HL-60/S4 (cell line): ENCODE measurements around the gene PHPT1.
"Not testable (repeated sequence)": the region's sequence is repeated elsewhere in the genome, so short reads cannot be mapped to it uniquely, and the experiment has no call there.

Source experiments
- in situ Hi-C: fragments of 300-500 bp; cut with MboI; formaldehyde crosslinking; loops from 2 replicates; pipeline ENCODE4 v1.14.3; 2022; ENCODE audit warnings: low sequenced_read_pairs

The PHPT1 gene

DNA sequence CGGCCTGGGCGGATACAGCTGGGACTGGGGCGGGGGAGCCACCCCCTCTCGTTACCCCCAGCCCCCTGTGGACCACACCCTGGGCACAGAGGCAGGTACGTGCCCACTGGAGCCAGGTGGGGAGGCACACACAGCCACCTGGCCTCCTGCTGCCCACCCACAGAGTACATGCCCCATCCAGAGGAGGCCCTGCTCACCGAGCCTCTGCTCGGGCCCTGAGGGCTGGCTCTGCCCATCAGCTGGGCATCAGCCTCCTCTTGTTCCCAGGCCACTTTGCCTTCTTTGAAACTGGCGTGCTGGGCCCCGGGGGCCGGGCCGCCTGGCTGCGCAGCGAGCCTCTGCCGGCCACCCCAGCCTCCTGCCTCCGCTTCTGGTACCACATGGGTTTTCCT, 9.2 kb downstream of the PHPT1 start:
- in situ Hi-C loops, result no loop called here

DNA sequence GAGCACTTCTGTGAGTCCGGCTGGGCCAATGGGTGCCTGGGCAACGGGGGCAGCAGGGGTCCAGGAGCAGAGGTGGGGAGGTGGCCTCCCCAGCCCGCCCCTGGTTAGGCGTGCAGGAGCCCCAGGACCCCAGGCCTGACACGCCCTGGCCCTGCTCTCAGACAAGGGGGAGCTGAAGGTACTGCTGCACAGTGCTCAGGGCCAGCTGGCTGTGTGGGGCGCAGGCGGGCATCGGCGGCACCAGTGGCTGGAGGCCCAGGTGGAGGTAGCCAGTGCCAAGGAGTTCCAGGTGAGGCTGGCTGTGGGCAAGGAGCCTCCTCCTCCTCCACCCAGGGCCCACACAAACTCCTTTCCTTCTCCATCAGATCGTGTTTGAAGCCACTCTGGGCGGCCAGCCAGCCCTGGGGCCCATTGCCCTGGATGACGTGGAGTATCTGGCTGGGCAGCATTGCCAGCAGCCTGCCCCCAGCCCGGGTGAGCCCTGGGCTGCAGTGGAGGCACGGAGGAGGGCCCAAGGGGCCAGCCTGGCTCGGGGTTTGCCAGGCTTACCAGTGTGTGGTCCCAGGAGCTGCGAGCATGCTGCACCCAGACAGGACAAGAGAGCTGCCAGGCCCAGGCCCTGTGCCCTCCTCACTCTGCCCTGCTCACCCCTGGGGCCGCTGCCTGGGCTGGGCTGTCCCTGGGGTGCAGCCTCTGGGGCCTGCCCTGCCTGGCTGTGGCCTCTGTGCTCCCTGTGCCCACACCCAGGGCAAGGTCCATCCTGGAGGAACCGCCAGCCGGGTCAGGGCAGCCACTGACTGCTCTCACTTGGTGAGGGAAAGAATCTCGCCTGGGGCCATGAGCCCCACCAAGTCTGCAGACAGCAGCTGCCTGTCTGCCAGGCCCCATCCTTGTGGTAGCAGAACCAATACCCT, 9.9 kb downstream of the PHPT1 start:
- in situ Hi-C loops, result no loop called here

DNA sequence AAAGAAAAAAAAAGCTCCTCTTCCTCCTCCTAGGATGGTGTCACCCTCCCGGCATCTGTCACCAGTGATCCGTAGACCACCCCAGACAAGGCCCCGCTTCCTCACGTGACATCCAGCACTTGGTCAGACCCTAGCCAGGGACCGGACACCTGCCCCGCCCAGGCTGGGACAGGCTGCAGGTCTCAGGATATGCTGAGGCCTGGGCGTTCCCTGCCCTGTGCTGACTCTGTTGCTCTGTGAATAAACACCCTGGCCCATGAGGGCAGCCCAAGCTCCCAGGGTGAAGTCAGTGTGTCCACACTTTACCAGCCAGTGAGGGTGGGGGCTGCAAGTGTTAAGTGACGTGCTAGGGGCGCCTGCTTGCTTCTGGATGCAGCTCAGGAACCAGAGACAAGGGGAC, 11.3 kb downstream of the PHPT1 start:
- in situ Hi-C loops, result no loop called here

DNA sequence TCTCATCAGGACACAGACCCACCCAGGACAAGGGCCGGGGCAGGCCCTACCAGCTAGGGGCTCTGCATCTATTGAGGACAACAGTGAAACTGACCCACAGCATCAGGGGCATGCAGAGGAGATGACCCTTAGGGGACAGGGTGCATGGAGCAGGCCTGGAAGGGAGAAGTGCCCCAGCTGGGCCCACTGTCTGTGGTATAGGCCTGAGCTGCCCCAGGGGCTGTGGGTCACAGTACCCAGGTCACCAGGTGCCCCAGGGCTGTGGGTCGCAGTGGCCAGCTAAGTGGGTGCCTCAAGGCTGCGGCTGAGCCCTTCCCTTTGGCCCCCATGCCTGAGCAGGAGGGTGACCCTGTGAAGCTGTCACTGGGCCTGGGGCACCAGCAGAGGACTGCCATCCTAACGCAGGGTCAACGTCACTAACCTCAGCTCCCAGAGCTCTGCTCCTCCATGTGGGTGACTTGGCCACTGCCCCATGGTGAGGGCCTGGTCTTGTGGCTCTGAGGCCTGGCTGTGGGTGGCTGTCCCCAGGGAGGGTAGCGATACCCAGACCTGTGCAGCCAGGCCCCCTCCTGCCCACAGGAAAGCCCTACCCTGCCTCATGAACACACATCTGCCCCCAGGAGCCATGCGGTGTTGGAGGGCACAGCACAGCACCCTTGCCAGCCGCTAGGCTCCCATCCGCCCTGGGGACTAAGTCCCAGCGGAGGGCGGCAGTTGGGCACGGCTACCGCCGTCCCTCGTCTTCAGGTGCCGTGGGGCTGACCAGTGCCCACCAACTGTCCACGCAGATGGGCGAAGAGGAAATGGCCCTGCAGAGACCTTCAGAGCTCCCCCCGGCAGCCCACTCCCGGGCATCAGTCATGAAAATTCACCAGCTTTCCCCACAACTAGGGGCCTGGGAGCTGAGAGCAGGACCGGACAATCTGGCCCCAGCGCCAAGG, 12.0 kb downstream of the PHPT1 start:
- in situ Hi-C loops, result no loop called here

DNA sequence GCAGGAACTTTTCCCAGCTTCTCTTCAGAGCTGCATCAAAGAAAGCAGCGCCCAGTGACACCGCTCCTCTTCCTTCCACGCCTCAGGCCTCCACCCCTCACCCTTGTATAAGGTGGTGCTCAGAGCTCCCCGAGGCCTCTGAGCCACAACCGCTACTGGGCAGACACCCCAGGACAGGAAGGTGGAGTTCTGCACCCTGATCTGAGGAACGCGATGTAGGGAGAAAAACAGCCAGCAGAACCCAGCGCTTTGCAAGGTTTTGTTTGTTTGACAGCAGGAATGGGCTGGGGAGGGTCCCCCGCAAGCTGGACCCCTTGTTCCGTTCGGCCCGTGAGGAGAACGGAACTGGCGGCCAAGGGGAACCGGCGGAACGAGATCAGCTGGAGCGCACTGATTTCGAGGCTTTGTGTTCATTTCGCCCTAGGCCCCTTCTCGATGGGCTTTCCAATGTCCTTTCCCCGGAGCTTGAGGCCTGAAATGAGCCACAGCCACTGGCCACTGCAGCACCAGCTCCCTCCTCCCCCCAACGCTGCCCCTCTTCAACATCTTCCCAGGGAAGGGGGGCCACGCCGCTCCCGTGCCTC, 12.8 kb downstream of the PHPT1 start:
- in situ Hi-C loops, result no loop called here

DNA sequence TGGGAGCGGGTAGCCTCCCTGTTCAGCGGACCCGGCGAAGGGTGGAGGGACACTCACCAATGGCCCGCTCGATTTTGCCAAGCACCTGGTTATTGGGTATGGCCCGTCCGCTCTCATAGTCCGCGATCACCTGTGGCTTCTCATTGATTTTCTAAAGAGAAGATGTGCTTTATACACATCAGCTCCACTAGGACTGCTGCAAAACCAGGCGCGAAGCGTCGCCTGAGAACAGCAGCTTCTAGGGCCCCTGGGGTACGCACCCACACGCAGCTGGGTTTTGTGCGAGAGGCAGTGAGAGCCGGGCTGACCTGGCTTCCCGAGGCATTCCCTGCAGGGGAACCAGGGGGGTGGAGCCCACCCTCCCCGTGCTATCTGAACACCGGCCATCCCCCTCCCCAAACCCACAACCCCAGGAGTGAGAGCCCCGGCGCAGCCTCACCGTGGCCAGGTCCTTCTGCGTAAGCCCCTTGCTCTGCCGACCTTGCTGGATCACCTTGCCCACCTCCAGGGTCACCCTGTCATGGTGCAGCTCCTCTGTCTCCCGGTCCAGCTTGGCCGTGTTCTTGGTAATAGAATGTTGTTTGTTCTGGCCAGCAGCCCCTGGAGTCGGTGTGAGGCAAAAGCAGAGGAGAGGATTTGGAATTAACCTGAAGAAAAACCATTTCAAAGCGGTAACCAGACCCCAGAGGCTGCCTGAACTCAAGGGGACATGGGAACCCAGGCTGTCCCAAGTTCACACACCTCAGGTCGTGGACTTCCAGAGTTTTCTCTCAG, 13.8 kb downstream of the PHPT1 start:
- in situ Hi-C loops, result no loop called here

DNA sequence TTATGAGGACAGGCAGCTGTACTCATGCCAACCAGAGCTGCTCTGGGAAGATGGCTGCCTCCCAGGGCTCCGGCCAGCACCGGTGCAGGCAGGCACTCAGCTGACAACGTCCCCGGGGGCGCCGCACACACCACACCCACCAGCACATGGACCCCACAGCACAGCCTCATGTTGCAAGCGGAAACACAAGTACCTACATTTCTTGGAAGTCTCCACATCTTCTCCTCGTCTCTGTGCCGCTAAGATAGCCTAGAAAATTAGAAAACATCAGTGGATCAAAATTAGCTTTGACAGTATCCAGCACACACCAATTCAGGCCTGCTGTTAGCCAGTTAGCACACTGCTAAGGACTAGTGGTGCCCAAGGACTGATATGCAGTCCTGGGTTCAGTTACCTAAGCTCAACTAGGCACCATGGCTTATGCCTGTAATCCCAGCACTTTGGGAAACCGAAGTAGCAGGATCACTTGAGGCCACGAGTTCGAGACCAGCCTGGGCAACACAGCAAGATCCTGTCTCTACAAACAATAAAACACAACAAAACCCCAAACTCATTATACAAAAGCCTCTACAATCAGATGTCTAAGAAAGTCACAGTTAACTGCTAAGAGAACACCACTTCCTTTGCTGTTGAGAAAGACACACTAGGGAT, 14.5 kb downstream of the PHPT1 start:
- in situ Hi-C loops, result no loop called here

DNA sequence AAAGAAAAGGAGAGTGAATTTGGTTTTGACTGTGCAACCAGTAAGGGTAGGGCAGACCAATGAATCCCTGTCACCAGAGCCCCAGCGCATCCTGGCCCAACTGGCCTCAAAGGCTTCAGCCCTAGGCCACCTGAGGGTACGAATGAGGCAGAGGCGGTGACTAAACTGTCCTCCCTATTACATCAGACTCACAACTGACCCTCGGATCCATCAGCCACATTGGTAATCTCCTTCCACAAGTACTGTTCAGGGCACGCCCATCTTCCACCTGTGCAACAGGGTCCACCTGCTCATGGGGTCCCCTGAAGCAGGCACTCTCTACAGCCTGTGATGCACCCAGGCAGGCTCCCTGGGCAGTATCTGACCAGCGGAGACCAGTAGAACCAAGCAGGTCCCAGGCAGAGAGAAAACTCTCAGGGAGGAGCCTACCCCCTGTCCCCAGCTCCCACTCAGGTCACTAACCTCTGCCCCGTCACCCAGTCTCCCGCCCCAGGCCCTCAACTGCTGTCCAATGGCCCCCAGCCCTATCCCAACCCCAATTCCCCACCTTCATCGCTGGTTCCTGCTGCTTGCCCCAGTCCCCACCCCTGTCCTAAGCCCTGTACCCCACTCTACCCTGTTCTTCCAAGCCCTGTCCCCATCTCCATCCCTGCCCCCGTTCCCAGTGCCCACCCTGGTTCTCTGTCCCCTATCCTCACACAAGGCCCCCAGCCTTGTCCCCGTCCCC, 16.0 kb downstream of the PHPT1 start:
- in situ Hi-C loops, result no loop called here

DNA sequence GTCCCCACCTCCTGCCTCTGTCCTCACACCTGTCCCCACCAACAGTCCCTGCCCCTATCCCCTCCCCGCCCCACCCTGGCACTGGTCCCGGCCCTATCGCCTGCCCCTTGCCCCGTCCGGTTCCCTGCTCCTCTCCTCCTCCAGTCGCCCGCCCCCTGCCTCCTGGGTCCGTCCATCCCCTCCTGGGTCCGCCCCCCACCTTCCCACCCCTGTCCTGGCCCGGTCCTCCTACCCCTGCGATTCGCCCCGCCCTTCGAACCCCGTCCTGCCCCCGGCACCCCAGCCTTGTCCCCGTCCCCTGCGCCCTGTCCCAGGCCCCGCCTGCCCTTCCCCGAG, 16.5 kb downstream of the PHPT1 start:
- in situ Hi-C loops, result no loop called here

DNA sequence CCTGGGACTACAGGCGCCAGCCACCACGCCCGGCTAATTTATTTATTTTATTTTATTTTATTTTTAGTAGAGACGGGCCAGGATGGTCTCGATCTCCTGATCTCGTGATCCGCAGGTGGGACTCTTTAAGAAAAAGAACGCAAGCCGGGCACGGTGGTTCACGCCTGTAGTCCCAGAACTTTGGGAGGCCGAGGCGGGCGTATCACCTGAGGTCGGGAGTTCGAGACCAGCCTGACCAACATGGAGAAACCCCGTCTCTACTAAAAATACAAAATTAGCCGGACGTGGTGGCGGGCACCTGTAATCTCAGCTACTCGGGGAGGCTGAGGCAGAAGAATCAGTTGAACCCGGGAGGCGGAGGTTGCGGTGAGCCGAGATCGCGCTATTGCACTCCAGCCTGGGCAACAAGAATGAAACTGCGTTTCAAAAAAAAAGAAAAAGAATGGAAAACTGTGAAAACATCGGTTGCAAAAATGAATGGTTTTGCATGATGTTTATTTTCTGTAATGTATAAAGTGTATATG, 17.8 kb downstream of the PHPT1 start:
- in situ Hi-C loops, result not testable (repeated sequence)

DNA sequence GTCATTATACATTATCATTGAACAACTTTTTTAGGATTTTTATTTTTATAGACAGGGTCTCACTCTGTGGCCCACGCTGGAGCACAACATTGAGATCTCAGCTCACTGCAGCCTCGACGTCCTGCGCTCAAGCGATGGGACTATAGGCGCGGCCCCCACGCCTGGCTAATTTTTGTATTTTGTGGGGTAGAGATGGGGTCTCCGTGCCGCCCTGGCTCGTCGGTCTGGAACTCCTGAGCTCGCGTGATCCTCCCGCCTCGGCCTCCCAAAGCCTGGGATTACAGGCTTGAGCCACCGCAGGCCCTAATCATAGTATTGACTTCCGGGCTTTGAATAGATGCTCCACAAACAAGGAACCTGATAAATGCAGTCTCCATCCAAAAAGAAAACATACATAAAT, 18.3 kb downstream of the PHPT1 start:
- in situ Hi-C loops, result no loop called here

DNA sequence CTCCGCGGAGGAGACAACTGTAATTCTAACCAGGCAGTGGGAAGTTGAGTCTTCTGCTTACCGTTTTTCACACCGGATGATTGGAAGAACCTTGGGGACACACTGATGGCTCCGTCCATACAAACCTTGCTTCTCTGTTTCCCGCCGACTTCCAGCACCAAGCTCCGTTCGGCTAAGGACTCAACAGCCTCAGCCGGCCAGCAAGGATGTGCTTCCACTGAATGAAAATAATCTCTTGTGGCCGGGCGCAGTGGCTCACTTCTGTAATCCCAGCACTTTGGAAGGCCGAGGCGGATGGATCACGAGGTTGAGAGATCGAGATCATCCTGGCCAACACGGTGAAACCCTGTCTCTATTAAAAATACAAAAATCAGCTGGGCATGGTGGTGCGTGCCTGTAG, 18.7 kb downstream of the PHPT1 start:
- in situ Hi-C loops, result no loop called here

DNA sequence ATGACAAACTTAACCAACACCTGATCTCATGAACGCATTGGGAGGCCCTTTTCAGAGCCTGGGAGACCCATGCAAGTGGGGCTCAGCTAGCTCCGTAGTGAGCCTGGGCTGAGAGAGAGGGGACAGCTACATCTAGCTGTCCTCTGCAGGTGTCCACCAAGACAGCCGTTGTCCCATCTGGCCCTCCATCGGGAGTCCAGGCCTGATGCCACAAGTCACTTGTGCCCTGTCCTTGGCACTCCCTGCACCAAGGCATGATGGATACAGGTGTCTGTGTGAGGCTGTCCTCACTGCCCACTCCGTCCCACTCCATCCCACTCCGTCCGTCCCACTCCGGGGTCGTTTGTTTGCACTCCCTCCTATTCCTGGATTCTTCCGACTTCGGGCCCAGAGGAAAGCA, 19.4 kb downstream of the PHPT1 start:
- in situ Hi-C loops, result no loop called here

DNA sequence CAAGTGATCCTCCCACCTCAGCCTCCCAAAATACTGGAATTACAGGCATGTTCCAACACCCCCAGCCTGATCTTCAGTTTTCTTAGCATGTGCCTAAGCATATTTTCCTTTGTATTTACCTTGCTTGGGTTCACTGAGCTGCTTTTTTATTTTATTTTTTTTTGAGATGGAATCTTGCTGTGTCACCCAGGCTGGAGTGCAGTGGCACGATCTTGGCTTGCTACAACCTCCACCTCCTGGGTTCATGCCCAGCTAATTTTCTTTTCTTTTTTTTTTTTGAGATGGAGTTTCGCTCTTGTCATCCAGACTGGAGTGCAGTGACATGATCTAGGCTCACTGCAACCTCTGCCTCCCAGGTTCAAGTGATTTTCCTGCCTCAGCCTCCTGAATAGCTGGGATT, 20.4 kb downstream of the PHPT1 start:
- in situ Hi-C loops, result not testable (repeated sequence)

DNA sequence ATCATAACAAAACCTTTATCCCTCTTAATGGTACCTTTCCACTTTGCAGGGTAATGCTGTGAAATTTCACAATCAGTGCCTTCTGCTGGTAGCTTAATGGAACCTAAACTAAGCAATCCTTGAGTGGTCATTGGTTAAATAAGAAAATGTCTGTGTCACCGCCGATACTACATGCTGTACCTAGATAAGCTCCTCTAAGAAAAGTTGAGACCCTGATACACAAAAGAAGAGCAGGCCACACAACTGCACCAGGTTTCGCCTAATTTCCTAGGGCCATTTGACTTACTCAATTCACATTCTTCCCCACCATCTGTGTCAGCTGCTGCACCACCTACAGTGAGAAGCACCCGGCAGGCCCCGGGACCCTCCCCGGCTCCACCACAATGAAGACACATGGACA, 25.9 kb downstream of the PHPT1 start:
- in situ Hi-C loops, result no loop called here

DNA sequence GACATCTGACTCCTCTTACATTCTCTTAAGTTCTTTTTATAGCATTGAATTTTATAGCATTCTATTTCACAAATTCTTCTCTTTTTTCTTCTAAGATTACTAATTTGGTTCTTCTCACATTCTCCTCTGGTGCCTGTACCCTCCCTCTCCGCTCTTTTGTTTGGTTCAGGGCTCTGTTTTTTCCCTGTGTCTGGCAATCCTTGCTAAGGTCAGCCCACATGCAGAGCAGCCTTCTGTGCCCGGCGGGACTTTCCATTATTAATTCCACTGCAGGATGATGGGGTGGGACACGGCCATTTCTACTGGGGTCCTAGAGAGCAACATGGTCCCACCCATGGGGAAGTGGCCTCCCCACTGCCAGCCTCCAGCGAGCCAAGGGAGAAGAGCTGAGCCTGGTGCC, 27.3 kb downstream of the PHPT1 start:
- in situ Hi-C loops, result no loop called here

DNA sequence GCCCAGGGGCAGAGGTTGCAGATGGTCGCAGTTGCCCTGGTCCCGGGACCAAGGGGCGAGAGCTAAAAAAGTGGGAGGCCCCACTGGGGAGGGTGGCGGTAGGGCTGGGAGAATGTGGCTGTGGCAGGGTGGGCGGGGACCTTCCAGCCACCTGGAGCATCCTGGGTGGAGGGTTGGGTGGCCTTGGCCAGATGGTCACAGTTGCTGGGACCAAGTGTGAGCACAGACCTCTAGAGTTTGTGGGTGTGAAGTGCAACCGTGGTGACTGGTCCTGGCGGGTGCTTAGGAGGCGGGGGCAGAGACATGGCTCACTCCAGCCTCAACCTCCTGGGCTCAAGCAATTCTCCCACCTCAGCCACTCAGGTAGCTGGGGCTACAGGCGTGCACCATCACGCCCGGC, 31.4 kb downstream of the PHPT1 start:
- in situ Hi-C loops, result no loop called here

DNA sequence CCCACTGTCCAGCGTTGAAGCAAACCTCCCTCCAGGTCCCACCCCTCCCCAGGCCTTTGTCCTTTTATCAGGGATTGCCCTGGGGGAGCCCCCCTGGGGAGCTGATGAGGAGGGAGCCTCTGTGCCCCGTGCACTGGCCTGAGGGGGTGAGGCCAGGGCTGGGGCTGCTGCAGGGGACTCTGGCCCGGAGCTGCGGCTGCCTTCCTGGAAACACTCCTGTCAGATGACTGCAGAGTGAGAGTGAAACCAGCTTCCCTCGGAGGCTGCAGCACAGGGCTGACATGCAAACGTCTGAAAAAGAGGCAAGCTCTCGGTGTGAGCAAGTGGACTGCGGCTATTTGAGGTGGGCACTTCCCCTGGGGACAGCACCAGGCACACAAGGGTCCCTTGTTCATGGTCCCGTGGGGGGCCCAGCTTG, 32.5 kb downstream of the PHPT1 start:
- in situ Hi-C loops, result no loop called here

DNA sequence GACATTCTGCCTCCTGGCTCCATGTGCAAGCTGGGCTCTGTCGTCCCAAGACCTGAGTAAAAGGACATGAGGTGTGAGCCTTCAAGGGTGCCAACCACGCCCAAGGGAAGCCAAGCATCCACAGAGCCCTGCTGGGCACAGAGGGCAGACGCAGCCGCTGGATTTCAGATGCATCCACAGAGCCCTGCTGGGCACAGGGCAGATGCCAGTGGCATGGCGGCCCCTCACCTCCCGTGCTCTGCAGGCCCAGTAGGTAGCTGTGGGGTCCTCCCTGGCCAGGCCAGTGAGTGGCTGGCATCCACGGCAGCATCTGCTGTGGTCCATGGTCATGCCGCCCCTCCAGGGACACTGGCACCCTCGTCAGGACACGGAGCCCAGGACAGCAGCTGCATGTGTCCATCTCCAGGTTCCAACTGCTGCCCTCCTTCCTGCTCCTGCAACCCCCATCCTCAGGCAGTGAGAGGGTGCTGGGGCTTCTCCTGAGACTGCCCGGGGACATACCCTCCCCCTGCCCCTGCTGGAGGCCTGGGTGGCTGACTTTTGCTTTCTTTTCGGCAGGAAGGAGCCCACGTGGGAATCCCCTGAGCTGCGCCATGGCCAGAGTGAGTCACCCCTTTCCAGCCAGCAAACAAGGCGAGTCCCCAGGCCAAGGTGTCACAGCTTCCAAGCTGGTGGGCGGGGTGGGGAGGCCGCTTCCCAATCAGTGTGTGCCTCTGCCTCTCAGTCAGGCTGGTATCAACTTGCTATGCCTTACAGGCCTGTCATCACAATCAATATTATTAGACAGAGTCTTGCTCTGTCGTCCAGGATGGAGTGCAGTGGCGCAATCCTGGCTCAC, 33.1 kb downstream of the PHPT1 start:
- in situ Hi-C loops, result no loop called here
